Fibroblast of mammary gland (primary cell): Measurements from ENCODE around the gene OPTC.

ENCODE experiments used
- DNase-seq: peaks from one replicate; pipeline ENCODE4 v3.0.0-alpha.2; 2010; ENCODE audit warnings: low read depth
- H3K4me3 ChIP-seq: 2 replicates; pipeline ENCODE4 v1.5.1; 2011; ENCODE audit warnings: low read depth, mild to moderate bottlenecking, low read length, moderate library complexity; ENCODE audit not compliant: control insufficient read depth
- TF ChIP-seq, protein P1 (sequence below): conservative IDR thresholded peaks from 2 replicates; pipeline ENCODE4 v1.5.1; 2011; ENCODE audit warnings: low read depth, low read length, inconsistent platforms; ENCODE audit not compliant: control insufficient read depth, insufficient read depth

OPTC gene

DNA sequence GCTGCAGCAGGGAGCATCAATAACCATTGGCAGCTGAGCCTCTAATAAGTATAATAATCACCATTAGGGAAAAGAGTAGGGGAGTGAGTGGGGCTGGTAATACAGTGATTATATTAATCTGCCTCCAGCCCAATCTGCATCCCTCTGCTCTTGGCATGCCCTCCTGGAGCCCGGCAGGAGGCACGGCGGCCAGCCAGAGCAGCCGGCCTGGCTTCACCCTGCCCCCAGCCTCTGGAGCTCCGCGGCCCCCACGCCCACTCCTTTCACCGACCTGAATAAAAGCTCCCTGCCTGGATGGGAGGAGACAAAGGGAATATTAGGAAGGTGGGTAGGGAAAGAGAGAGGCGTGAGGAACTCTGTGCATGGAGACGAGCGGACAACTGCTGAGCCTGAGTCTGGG lies 28.3 kb downstream of the OPTC start:
- TF ChIP-seq, protein P1, sequence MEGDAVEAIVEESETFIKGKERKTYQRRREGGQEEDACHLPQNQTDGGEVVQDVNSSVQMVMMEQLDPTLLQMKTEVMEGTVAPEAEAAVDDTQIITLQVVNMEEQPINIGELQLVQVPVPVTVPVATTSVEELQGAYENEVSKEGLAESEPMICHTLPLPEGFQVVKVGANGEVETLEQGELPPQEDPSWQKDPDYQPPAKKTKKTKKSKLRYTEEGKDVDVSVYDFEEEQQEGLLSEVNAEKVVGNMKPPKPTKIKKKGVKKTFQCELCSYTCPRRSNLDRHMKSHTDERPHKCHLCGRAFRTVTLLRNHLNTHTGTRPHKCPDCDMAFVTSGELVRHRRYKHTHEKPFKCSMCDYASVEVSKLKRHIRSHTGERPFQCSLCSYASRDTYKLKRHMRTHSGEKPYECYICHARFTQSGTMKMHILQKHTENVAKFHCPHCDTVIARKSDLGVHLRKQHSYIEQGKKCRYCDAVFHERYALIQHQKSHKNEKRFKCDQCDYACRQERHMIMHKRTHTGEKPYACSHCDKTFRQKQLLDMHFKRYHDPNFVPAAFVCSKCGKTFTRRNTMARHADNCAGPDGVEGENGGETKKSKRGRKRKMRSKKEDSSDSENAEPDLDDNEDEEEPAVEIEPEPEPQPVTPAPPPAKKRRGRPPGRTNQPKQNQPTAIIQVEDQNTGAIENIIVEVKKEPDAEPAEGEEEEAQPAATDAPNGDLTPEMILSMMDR = no peak
- no peak overlapping the region for H3K4me3 ChIP-seq
- DNase-seq = no peak

DNA sequence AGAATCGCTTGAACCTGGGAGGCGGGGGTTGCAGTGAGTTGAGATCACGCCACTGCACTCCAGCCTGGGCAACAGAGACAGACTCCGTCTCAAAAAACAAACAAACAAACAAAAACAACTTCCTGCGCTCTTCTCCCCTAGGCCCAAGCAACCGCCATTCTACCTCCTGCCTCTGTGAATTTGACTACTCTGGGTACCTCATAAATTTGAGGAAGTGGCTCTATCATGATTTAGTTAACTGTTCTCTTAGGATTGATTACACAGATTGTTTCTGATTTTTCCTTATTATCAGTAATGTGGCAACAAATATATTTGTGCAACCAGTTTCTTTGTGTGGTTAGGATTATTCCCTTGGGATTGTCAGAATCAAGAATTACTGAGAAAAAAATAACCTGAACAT lies 29.7 kb downstream of the OPTC start:
- no peak for DNase-seq
- H3K4me3 ChIP-seq = no peak overlapping the region
- TF ChIP-seq, protein P1 = no peak

DNA sequence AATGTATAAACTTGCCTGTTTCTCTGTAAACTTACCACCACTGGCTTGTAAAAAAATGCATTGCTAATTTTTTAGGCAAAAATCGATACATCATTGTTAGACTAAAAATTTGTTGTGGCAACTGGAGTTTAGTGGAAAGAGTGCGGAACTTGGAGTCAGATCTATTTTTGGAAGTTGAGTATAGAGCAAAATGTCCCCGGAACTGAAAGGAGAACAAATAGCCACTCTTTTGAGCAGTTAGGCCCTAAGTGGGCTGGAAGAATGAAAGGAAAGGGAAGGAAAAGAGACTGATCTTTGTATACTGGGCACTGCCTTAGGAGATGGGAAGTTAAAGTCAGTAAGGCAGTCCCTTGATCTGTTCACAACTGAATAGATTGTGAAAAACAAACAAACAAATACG lies 30.2 kb downstream of the OPTC start:
- no peak for DNase-seq
- H3K4me3 ChIP-seq = no peak overlapping the region
- TF ChIP-seq, protein P1 = no peak

DNA sequence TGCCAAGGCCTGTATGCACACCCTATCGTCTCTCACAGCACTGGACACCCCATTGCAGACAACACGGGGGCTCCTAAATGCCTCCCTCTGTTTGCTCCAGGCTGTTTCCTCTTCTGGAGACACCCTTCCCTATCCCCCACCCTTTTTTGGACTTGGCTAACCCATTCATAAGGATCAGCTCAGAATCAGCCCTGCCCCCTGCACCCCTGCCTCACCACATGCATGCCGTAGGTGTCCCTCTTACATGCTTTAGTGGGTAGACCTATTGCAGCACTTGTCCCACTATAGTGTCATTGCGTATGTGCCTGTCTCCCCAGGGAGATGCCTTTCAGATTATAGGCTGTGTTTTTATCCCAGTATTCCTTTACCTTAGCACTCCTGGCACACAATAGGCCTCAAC lies 30.9 kb downstream of the OPTC start:
- no peak for DNase-seq
- TF ChIP-seq, protein P1 = no peak
- no peak overlapping the region for H3K4me3 ChIP-seq

DNA sequence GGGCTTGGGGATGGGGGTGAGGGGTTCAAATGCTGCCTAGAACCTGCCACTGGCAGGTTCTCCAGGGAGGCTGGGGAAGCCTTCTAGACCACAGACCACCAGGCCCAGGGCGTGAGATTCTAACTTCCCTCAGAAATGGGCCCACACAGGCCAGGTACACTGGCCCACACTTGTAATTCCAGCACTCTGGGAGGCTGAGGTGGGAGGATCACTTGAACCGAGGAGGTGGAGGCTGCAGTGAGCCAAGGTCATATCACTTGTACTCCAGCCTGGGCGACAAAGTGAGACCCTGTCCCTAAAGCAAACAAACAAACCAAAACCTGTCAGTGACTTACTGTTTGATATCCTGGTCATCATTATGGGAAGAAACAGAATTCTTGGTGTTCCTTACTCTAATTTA lies 31.7 kb downstream of the OPTC start:
- H3K4me3 ChIP-seq = no peak overlapping the region
- TF ChIP-seq, protein P1 = no peak
- DNase-seq = no peak

DNA sequence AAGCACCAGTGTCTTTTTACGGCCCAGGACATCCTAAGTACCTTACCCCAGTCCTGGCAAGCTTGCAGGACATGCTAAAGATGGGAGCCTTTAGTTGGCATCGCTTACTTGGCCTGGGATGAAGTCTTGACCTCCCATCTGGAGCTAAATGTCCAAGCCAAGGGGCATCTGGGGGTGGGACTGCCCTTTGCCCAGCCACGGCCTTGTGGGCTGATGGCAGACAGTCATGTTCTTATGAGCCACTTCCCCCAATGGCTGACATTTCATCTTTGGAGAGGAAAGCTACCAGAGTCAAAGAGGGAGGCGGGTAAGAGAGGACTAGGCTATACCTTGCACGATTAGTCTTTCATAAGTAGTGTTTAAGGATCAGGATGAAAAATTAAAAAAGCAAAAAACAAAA lies 32.2 kb downstream of the OPTC start:
- DNase-seq = no peak
- no peak overlapping the region for H3K4me3 ChIP-seq
- TF ChIP-seq, protein P1 = no peak

DNA sequence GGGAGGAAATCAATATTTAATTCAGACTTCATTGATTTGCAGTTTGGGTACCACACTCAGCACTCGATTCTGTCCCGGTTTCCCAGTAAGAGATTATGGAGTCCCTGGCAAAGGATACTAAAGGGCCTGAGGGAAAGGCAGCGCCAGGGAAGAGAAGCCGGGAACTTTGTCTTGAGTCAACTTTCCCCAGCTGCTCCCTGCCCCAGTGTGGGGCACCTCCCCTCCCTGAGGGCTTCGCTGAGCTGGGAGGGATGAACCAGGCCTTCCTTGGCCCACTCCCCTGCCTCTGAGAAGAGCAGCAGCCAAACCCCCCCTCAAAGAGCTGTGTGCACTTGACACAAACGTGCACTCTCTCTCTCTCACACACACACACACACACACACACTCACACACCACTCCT lies 32.6 kb downstream of the OPTC start:
- H3K4me3 ChIP-seq = no peak overlapping the region
- no peak for DNase-seq
- TF ChIP-seq, protein P1 = no peak
